Measurements from ENCODE around the gene VLDLR.

The VLDLR gene

DNA sequence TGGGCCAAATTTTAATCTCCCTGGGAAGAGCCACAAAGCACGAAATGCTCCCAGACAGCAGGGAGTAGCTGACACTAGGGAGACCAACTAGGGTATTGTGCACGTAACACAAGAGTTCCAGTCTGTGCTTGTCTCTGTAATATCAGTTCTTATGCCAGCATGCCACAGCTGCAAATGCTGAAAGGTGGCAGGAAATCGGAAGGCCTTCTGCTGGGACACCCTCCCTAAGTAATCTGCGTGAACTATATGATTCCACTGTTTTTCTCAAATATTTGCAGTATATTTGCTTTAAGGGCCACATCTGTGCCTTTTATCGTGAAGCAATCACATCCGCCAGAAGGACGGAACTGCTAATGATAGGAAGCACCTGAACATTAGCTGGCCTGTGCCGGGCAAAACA is 12.6 kb downstream of the VLDLR start:
- DNase-seq (ENCODE audit: extremely low spot score): no peak
- ChIA-PET POLR2A (no interaction called here), CTCF (interaction anchor here (1.2 to 2.3 kb wide), 3 partner anchors 7 to 14 kb away, joined by 4 to 10 read pairs (median 8); no protein-coding TSS in a partner anchor)
- TF ChIP-seq, protein P1, sequence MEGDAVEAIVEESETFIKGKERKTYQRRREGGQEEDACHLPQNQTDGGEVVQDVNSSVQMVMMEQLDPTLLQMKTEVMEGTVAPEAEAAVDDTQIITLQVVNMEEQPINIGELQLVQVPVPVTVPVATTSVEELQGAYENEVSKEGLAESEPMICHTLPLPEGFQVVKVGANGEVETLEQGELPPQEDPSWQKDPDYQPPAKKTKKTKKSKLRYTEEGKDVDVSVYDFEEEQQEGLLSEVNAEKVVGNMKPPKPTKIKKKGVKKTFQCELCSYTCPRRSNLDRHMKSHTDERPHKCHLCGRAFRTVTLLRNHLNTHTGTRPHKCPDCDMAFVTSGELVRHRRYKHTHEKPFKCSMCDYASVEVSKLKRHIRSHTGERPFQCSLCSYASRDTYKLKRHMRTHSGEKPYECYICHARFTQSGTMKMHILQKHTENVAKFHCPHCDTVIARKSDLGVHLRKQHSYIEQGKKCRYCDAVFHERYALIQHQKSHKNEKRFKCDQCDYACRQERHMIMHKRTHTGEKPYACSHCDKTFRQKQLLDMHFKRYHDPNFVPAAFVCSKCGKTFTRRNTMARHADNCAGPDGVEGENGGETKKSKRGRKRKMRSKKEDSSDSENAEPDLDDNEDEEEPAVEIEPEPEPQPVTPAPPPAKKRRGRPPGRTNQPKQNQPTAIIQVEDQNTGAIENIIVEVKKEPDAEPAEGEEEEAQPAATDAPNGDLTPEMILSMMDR (IDR thresholded peaks at IDR 0.05; ENCODE audit: control extremely low read depth, extremely low read depth, low read depth, missing control alignments): no peak

DNA sequence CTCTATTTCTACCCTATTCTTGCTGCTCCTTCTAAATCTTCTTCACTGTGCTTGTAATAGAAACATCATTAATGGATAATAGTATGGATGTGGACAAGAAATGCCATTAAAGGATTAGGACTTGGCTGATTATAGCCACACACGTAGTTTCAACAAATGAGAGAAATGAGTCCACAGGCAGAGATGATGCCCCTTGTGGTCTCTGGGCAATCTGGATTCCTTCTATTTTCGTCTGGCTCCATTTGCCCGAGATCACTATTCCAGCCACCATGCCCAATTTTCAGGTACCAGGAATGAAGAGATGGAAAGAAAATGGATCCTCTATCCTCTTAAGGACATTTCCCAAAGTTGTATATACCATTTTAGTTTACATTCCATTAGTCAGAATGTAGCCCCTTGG is 13.2 kb downstream of the VLDLR start:
- no peak for DNase-seq (ENCODE audit: extremely low spot score)
- ChIA-PET POLR2A (no interaction called here), CTCF (interaction anchor here (1.2 kb wide), 1 partner anchor 13 kb away, joined by 4 read pairs; no protein-coding TSS in a partner anchor)

DNA sequence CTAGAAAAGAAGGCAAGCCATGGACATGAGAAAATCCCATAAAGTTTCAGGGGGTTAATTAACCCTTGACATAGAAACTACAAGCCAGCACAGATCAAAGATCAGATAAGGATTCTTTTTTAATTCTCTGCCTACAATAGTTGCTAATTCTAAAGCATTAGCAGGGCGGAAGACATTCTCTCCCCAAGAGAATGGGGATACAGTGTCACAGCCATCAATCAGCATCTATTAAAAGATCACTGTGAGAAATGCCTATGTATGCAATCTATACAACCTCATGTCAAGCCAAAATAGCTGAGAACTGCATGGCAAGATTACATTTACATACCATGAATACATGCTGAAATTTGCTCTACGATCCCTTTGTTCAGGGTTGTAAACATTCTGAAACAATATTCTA is 14.3 kb downstream of the VLDLR start:
- no peak for DNase-seq (ENCODE audit: extremely low spot score)
- ChIA-PET POLR2A (no interaction called here), CTCF (interaction anchor here (1.7 kb wide), 1 partner anchor 11 kb away, joined by 4 read pairs; no protein-coding TSS in a partner anchor)
- TF ChIP-seq, protein P1 (IDR thresholded peaks at IDR 0.05; ENCODE audit: control extremely low read depth, extremely low read depth, low read depth, missing control alignments): no peak

More for the DNA sequence above, 13.2 kb downstream of the VLDLR start:
- TF ChIP-seq, protein P1 (IDR thresholded peaks at IDR 0.05; ENCODE audit: control extremely low read depth, extremely low read depth, low read depth, missing control alignments): no peak

DNA sequence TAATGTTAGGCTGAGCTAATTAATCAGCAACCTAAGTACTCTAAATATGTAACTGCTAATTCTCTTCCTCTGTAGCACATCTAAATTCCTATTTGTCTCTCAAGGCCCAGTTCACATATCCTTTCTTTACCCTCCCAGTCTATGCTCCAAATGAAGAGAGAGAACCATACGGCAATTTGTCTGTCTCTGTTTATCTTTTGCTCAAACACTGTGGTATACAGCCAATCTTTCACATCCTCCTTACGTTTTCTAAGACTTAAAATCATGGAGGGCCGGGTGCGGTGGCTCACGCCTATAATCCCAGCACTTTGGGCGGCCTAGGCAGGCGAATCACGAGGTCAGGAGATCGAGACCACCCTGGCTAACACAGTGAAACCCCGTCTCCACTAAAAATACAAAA is 15.8 kb downstream of the VLDLR start:
- DNase-seq (ENCODE audit: extremely low spot score): no peak
- ChIA-PET POLR2A (no interaction called here), CTCF (interaction anchor here (1.5 to 1.7 kb wide), 4 partner anchors 9 to 20 kb away, joined by 3 to 6 read pairs (median 4); no protein-coding TSS in a partner anchor)
- TF ChIP-seq, protein P1 (IDR thresholded peaks at IDR 0.05; ENCODE audit: control extremely low read depth, extremely low read depth, low read depth, missing control alignments): no peak

DNA sequence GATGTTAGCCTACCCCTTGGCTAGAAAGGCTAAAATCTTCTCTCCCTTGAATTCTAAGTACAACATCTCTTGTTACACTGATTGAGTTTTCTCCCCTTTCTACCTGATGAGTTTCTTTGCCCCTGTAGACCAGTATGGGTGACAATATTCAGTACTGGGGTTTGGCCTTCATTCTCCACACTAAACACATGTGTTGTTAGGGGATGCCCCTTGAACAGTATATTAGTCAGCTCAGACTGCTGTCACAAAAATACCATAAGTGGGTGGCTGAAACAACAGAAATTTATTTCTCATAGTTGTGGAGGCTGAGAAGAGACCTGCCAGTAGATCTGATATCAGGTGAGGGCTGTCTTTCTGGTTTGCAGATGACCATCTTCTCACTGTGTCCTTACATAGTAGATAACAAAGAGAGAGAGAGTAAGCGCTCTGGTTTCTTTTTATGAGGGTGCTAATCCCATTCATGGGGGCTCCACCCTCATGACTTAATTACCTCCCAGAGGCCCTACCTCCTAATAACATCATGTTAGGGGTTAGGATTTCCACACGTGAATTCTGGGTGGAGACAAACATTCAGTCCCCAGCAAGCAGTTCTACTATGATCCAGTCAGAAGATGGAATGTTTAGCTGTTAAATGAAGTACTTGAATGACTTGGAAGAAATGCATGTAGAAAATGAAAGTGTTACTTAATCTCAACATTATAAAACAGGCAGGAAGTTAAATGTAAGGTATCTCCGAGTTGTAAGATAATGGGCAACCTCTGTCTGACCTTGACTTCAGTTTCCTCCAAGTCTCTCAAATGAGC is 17.5 kb downstream of the VLDLR start:
- peak; percentile 44 for DNase-seq (ENCODE audit: extremely low spot score)
- POLR2A ChIA-PET: no interaction called here
- CTCF ChIA-PET: interaction anchor here (0.7 to 2.0 kb wide), 7 partner anchors 10 to 28 kb away, joined by 3 to 7 read pairs (median 4); no protein-coding TSS in a partner anchor
- TF ChIP-seq, protein P1 (IDR thresholded peaks at IDR 0.05; ENCODE audit: control extremely low read depth, extremely low read depth, low read depth, missing control alignments): no peak

GRCh38 chr9:2639786-2640185 is 18.2 kb downstream of the VLDLR start:
- TF ChIP-seq, protein P1 (IDR thresholded peaks at IDR 0.05; ENCODE audit: control extremely low read depth, extremely low read depth, low read depth, missing control alignments): no peak
- POLR2A ChIA-PET: no interaction called here
- no peak for DNase-seq (ENCODE audit: extremely low spot score)
- CTCF ChIA-PET: interaction anchor here (0.5 to 2.0 kb wide), 7 partner anchors 9 to 45 kb away, joined by 3 to 7 read pairs (median 3); no protein-coding TSS in a partner anchor
